GM23338 (cell line): Measurements from ENCODE around the gene SLC26A11.

Source experiments
- EZH2 ChIP-seq: fragments of 200-600 bp; sonication (generic); IDR thresholded peaks from one replicate; pipeline ENCODE4 v1.8.0; 2017; ENCODE audit warnings: antibody characterized with exemption, mild to moderate bottlenecking, low read depth; ENCODE audit not compliant: unreplicated experiment
- EZH2phosphoT487 ChIP-seq: fragments of 200-600 bp; sonication (generic); IDR thresholded peaks from one replicate; pipeline ENCODE4 v1.8.1; 2018; ENCODE audit warnings: antibody characterized with exemption; ENCODE audit not compliant: unreplicated experiment
- JUNB ChIP-seq: IDR thresholded peaks from one replicate; pipeline ENCODE4 v1.6.1; 2016; ENCODE audit warnings: antibody characterized with exemption; ENCODE audit not compliant: unreplicated experiment
- REST ChIP-seq: IDR thresholded peaks from one replicate; pipeline ENCODE4 v1.6.1; 2018; ENCODE audit warnings: antibody characterized with exemption; ENCODE audit not compliant: unreplicated experiment
- TF ChIP-seq, protein P1 (sequence below), 2 experiments: fragments of 200-600 bp in 1 of 2; sonication (generic) in 1 of 2; conservative IDR thresholded peaks; 2 replicates each; pipeline versions ENCODE4 v1.5.1 to v1.6.1; 2016 to 2017; ENCODE audit warnings: antibody characterized with exemption in 2 of 2, low read depth in 2 of 2, mild to moderate bottlenecking in 2 of 2, moderate library complexity in 1 of 2

DNA sequence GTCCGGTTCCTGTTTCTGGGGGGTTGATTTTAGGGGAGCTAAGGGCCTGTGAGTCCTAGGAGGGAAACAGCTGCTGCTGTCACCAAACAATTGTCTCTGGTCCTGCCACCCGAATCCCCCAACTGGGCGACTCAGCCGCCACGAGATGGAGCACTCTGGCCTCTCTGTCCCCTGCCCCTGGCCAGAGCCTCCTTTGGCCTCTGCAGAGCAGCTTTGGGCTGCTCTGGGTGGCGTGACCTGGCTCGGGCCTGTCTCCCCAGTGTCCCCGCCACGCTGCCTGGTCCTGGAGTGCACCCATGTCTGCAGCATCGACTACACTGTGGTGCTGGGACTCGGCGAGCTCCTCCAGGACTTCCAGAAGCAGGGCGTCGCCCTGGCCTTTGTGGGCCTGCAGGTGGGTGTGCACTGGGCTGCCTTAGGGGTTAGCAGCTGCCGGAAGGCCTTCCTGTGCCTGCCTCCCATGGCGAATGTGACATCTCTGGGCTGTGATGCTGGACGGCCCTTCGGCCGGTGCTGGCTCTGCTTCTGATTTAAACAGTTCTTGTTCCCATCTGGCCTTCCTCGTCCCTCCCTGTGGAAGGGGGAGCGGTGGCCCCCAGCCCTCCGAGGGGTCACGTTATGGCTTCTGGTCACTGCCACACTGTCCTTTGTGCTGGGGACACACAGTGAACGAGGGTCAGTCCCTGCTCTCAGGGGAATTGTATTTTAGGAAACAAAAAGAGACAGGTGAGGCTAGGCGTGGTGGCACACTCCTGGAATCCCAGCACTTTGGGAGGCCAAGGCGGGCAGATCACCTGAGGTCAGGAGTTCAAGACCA lies 28.9 kb downstream of the SLC26A11 start:
- TF ChIP-seq, protein P1, sequence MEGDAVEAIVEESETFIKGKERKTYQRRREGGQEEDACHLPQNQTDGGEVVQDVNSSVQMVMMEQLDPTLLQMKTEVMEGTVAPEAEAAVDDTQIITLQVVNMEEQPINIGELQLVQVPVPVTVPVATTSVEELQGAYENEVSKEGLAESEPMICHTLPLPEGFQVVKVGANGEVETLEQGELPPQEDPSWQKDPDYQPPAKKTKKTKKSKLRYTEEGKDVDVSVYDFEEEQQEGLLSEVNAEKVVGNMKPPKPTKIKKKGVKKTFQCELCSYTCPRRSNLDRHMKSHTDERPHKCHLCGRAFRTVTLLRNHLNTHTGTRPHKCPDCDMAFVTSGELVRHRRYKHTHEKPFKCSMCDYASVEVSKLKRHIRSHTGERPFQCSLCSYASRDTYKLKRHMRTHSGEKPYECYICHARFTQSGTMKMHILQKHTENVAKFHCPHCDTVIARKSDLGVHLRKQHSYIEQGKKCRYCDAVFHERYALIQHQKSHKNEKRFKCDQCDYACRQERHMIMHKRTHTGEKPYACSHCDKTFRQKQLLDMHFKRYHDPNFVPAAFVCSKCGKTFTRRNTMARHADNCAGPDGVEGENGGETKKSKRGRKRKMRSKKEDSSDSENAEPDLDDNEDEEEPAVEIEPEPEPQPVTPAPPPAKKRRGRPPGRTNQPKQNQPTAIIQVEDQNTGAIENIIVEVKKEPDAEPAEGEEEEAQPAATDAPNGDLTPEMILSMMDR (conservative IDR thresholded peaks at IDR 0.05; ENCODE audit: low read depth in 2 of 2): 0 out of 4 replicates have a peak, but pooled peaks of 1 of the 2 experiments have one; percentile 17
- TF ChIP-seq EZH2: no peak
- no peak for TF ChIP-seq JUNB
- no peak for TF ChIP-seq REST
- no peak for TF ChIP-seq EZH2phosphoT487
